ENCODE data around the gene BEX2.
"Not testable (repeated sequence)": the region's sequence is repeated elsewhere in the genome, so short reads cannot be mapped to it uniquely, and the experiment has no call there.

The BEX2 gene

GRCh38 chrX:103310555-103311398, at the start of gene BEX2:
BEX2 (minus strand) TSS chrX:103310990; CDS start chrX:103309976, 1,014 bp downstream.
- FAIRE-seq (no peak), DNase-seq (ENCODE audit: low spot score) (no peak)

- no peak for FAIRE-seq
Observed at GRCh38 chrX:103360092-103360491, 49.3 kb upstream of the BEX2 start.

GRCh38 chrX:103359605-103360004, 48.8 kb upstream of the BEX2 start:
- not testable (repeated sequence) for FAIRE-seq

More at GRCh38 chrX:103360092-103360491, 49.3 kb upstream of the BEX2 start:
- no peak for DNase-seq (ENCODE audit: low spot score)

GRCh38 chrX:103357871-103358270, 47.1 kb upstream of the BEX2 start:
- DNase-seq (ENCODE audit: low spot score), result no peak
- no peak for FAIRE-seq

More at GRCh38 chrX:103359605-103360004, 48.8 kb upstream of the BEX2 start:
- not testable (repeated sequence) for DNase-seq (ENCODE audit: low spot score)

GRCh38 chrX:103356858-103357257, 46.1 kb upstream of the BEX2 start:
- FAIRE-seq (no peak), DNase-seq (ENCODE audit: low spot score) (no peak)

GRCh38 chrX:103356130-103356798, 45.5 kb upstream of the BEX2 start, which contains the start of gene TCEAL9:
TCEAL9 (plus strand) TSS chrX:103356506; CDS start chrX:103357685, 1,179 bp downstream.
- FAIRE-seq, result no peak

GRCh38 chrX:103347682-103348397, 37.0 kb upstream of the BEX2 start:
- FAIRE-seq, result no peak

More at GRCh38 chrX:103356130-103356798, 45.5 kb upstream of the BEX2 start, which contains the start of gene TCEAL9:
- peak; percentile 55 for DNase-seq (ENCODE audit: low spot score)

GRCh38 chrX:103344606-103345005, 33.8 kb upstream of the BEX2 start:
- FAIRE-seq, result no peak
- no peak for DNase-seq (ENCODE audit: low spot score)

More at GRCh38 chrX:103347682-103348397, 37.0 kb upstream of the BEX2 start:
- DNase-seq (ENCODE audit: low spot score), result no peak

GRCh38 chrX:103343105-103343504, 32.3 kb upstream of the BEX2 start:
- FAIRE-seq (peak; percentile 68), DNase-seq (ENCODE audit: low spot score) (peak; percentile 14)

- no peak for FAIRE-seq
- no peak for DNase-seq (ENCODE audit: low spot score)
Observed at GRCh38 chrX:103338663-103339062, 27.9 kb upstream of the BEX2 start.

GRCh38 chrX:103330681-103331288, 20.0 kb upstream of the BEX2 start:
- DNase-seq (ENCODE audit: low spot score) (no peak), FAIRE-seq (no peak)

GRCh38 chrX:103329991-103330390, 19.2 kb upstream of the BEX2 start, which contains the start of gene TCEAL7:
TCEAL7 (plus strand) TSS chrX:103330239; CDS start chrX:103331404, 1,165 bp downstream.
- no peak for DNase-seq (ENCODE audit: low spot score)

GRCh38 chrX:103311399-103311780, 600 bp upstream of the BEX2 start:
- FAIRE-seq (no peak), DNase-seq (ENCODE audit: low spot score) (no peak)

More at GRCh38 chrX:103329991-103330390, 19.2 kb upstream of the BEX2 start, which contains the start of gene TCEAL7:
- no peak for FAIRE-seq

- DNase-seq (ENCODE audit: low spot score) (no peak), FAIRE-seq (no peak)
Observed at GRCh38 chrX:103309860-103310554, 783 bp downstream of the BEX2 start.

GRCh38 chrX:103305666-103306065, 5.1 kb downstream of the BEX2 start:
- not testable (repeated sequence) for FAIRE-seq

GRCh38 chrX:103304705-103305104, 6.1 kb downstream of the BEX2 start:
- DNase-seq (ENCODE audit: low spot score) (no peak), FAIRE-seq (no peak)

More at GRCh38 chrX:103305666-103306065, 5.1 kb downstream of the BEX2 start:
- DNase-seq (ENCODE audit: low spot score), result not testable (repeated sequence)

GRCh38 chrX:103293118-103293517, 17.7 kb downstream of the BEX2 start:
- FAIRE-seq (no peak), DNase-seq (ENCODE audit: low spot score) (no peak)

- FAIRE-seq (no peak), DNase-seq (ENCODE audit: low spot score) (no peak)
Observed at GRCh38 chrX:103279624-103280023, 31.2 kb downstream of the BEX2 start.

GRCh38 chrX:103276581-103277002, 34.2 kb downstream of the BEX2 start, which contains the start of gene TCEAL5:
TCEAL5 (minus strand) TSS chrX:103276750; CDS start chrX:103274563, 2,187 bp downstream.
- DNase-seq (ENCODE audit: low spot score) (no peak), FAIRE-seq (no peak)

Data from RCC 7860 (cell line).